Measurements from ENCODE around the gene KLHL8.

The KLHL8 gene

GRCh38 chr4:87220094-87220822 is at the start of gene KLHL8:
KLHL8 (minus strand) TSS chr4:87220618; CDS start chr4:87195539, 25,079 bp downstream.
- H3K4me3 ChIP-seq, result peak within 1 kb of the TSS; percentile 92
- peak within 1 kb of the TSS; percentile 88 for H3K9ac ChIP-seq (ENCODE audit: insufficient read length)
- TF ChIP-seq EZH2 (IDR thresholded peaks at IDR 0.05), result no peak
- peak; percentile 89 for TF ChIP-seq POLR2AphosphoS5 (IDR thresholded peaks at IDR 0.05; ENCODE audit: borderline replicate concordance, low read depth, low read length)
- no peaks in the 10 kb centered on the region for H3K36me3 ChIP-seq (ENCODE audit: insufficient read depth, low read length)
- no peak for DNase-seq (ENCODE audit: low read depth, low spot score)
- no peaks in the 10 kb centered on the region for H3K9me3 ChIP-seq (ENCODE audit: low read depth, low read length)
- H3K27ac ChIP-seq, result peak within 1 kb of the TSS; percentile 58

- H3K36me3 ChIP-seq (ENCODE audit: insufficient read depth, low read length), result no peaks in the 10 kb centered on the region
- no peak overlapping the region for H3K27ac ChIP-seq
- no peak overlapping the region for H3K9ac ChIP-seq (ENCODE audit: insufficient read length)
- DNase-seq (ENCODE audit: low read depth, low spot score), result peak; percentile 5
- H3K9me3 ChIP-seq (ENCODE audit: low read depth, low read length), result no peaks in the 10 kb centered on the region
- TF ChIP-seq POLR2AphosphoS5 (IDR thresholded peaks at IDR 0.05; ENCODE audit: borderline replicate concordance, low read depth, low read length) (no peak), EZH2 (IDR thresholded peaks at IDR 0.05) (no peak), FOXP2 (optimal IDR thresholded peaks at IDR 0.05; ENCODE audit: control extremely low read depth, extremely low read length, insufficient read depth) (no peak)
- H3K4me3 ChIP-seq, result no peak overlapping the region
These were observed 49.7 kb upstream of the KLHL8 start for GRCh38 chr4:87270144-87270543.

GRCh38 chr4:87268411-87268810 is 48.0 kb upstream of the KLHL8 start:
- no peak overlapping the region for H3K4me3 ChIP-seq
- no peak for TF ChIP-seq FOXP2 (optimal IDR thresholded peaks at IDR 0.05; ENCODE audit: control extremely low read depth, extremely low read length, insufficient read depth)

GRCh38 chr4:87266986-87267385 is 46.6 kb upstream of the KLHL8 start:
- Histone ChIP-seq H3K4me3 (no peak overlapping the region), H3K36me3 (ENCODE audit: insufficient read depth, low read length) (no peaks in the 10 kb centered on the region), H3K27ac (no peak overlapping the region), H3K9me3 (ENCODE audit: low read depth, low read length) (no peaks in the 10 kb centered on the region), H3K9ac (ENCODE audit: insufficient read length) (no peak overlapping the region)
- no peak for TF ChIP-seq EZH2 (IDR thresholded peaks at IDR 0.05)
- TF ChIP-seq FOXP2 (optimal IDR thresholded peaks at IDR 0.05; ENCODE audit: control extremely low read depth, extremely low read length, insufficient read depth), result no peak
- TF ChIP-seq POLR2AphosphoS5 (IDR thresholded peaks at IDR 0.05; ENCODE audit: borderline replicate concordance, low read depth, low read length), result no peak
- DNase-seq (ENCODE audit: low read depth, low spot score), result no peak

More at GRCh38 chr4:87268411-87268810, 48.0 kb upstream of the KLHL8 start:
- Histone ChIP-seq H3K27ac (no peak overlapping the region), H3K9ac (ENCODE audit: insufficient read length) (no peak overlapping the region), H3K36me3 (ENCODE audit: insufficient read depth, low read length) (no peaks in the 10 kb centered on the region), H3K9me3 (ENCODE audit: low read depth, low read length) (no peaks in the 10 kb centered on the region)
- no peak for DNase-seq (ENCODE audit: low read depth, low spot score)

GRCh38 chr4:87262886-87263285 is 42.5 kb upstream of the KLHL8 start:
- no peak overlapping the region for H3K9ac ChIP-seq (ENCODE audit: insufficient read length)
- DNase-seq (ENCODE audit: low read depth, low spot score), result no peak
- H3K36me3 ChIP-seq (ENCODE audit: insufficient read depth, low read length), result no peaks in the 10 kb centered on the region
- H3K27ac ChIP-seq, result no peak overlapping the region
- TF ChIP-seq EZH2 (IDR thresholded peaks at IDR 0.05) (no peak), FOXP2 (optimal IDR thresholded peaks at IDR 0.05; ENCODE audit: control extremely low read depth, extremely low read length, insufficient read depth) (no peak), POLR2AphosphoS5 (IDR thresholded peaks at IDR 0.05; ENCODE audit: borderline replicate concordance, low read depth, low read length) (no peak)
- no peaks in the 10 kb centered on the region for H3K9me3 ChIP-seq (ENCODE audit: low read depth, low read length)
- H3K4me3 ChIP-seq, result no peak overlapping the region

GRCh38 chr4:87260477-87260876 is 40.1 kb upstream of the KLHL8 start:
- no peak overlapping the region for H3K4me3 ChIP-seq
- no peak overlapping the region for H3K27ac ChIP-seq
- H3K36me3 ChIP-seq (ENCODE audit: insufficient read depth, low read length), result no peaks in the 10 kb centered on the region
- H3K9ac ChIP-seq (ENCODE audit: insufficient read length), result no peak overlapping the region
- no peaks in the 10 kb centered on the region for H3K9me3 ChIP-seq (ENCODE audit: low read depth, low read length)
- DNase-seq (ENCODE audit: low read depth, low spot score), result no peak
- no peak for TF ChIP-seq POLR2AphosphoS5 (IDR thresholded peaks at IDR 0.05; ENCODE audit: borderline replicate concordance, low read depth, low read length)
- no peak for TF ChIP-seq FOXP2 (optimal IDR thresholded peaks at IDR 0.05; ENCODE audit: control extremely low read depth, extremely low read length, insufficient read depth)
- no peak for TF ChIP-seq EZH2 (IDR thresholded peaks at IDR 0.05)

GRCh38 chr4:87258677-87259076 is 38.3 kb upstream of the KLHL8 start:
- H3K36me3 ChIP-seq (ENCODE audit: insufficient read depth, low read length), result no peaks in the 10 kb centered on the region
- H3K27ac ChIP-seq, result no peak overlapping the region
- DNase-seq (ENCODE audit: low read depth, low spot score), result no peak
- H3K4me3 ChIP-seq, result no peak overlapping the region
- no peak overlapping the region for H3K9ac ChIP-seq (ENCODE audit: insufficient read length)
- no peaks in the 10 kb centered on the region for H3K9me3 ChIP-seq (ENCODE audit: low read depth, low read length)
- TF ChIP-seq EZH2 (IDR thresholded peaks at IDR 0.05) (no peak), POLR2AphosphoS5 (IDR thresholded peaks at IDR 0.05; ENCODE audit: borderline replicate concordance, low read depth, low read length) (no peak), FOXP2 (optimal IDR thresholded peaks at IDR 0.05; ENCODE audit: control extremely low read depth, extremely low read length, insufficient read depth) (no peak)

GRCh38 chr4:87257523-87257922 is 37.1 kb upstream of the KLHL8 start:
- Histone ChIP-seq H3K9ac (ENCODE audit: insufficient read length) (no peak overlapping the region), H3K36me3 (ENCODE audit: insufficient read depth, low read length) (no peaks in the 10 kb centered on the region), H3K4me3 (no peak overlapping the region), H3K27ac (no peak overlapping the region), H3K9me3 (ENCODE audit: low read depth, low read length) (no peaks in the 10 kb centered on the region)
- TF ChIP-seq FOXP2 (optimal IDR thresholded peaks at IDR 0.05; ENCODE audit: control extremely low read depth, extremely low read length, insufficient read depth) (no peak), POLR2AphosphoS5 (IDR thresholded peaks at IDR 0.05; ENCODE audit: borderline replicate concordance, low read depth, low read length) (no peak), EZH2 (IDR thresholded peaks at IDR 0.05) (no peak)
- DNase-seq (ENCODE audit: low read depth, low spot score), result no peak

GRCh38 chr4:87255755-87256154 is 35.3 kb upstream of the KLHL8 start:
- H3K36me3 ChIP-seq (ENCODE audit: insufficient read depth, low read length), result no peaks in the 10 kb centered on the region
- TF ChIP-seq POLR2AphosphoS5 (IDR thresholded peaks at IDR 0.05; ENCODE audit: borderline replicate concordance, low read depth, low read length) (no peak), EZH2 (IDR thresholded peaks at IDR 0.05) (no peak), FOXP2 (optimal IDR thresholded peaks at IDR 0.05; ENCODE audit: control extremely low read depth, extremely low read length, insufficient read depth) (no peak)
- no peak overlapping the region for H3K4me3 ChIP-seq
- H3K9me3 ChIP-seq (ENCODE audit: low read depth, low read length), result no peaks in the 10 kb centered on the region
- H3K27ac ChIP-seq, result no peak overlapping the region
- no peak overlapping the region for H3K9ac ChIP-seq (ENCODE audit: insufficient read length)
- no peak for DNase-seq (ENCODE audit: low read depth, low spot score)
